CD1c-positive myeloid dendritic cell (primary cell): ENCODE measurements around the gene LGMN.
"Not testable (repeated sequence)": the region's sequence is repeated elsewhere in the genome, so short reads cannot be mapped to it uniquely, and the experiment has no call there.

Experiments
- DNase-seq: peaks from one replicate; pipeline ENCODE4 v3.0.0-alpha.2; 2016; ENCODE audit errors: extremely low spot score

LGMN gene

DNA sequence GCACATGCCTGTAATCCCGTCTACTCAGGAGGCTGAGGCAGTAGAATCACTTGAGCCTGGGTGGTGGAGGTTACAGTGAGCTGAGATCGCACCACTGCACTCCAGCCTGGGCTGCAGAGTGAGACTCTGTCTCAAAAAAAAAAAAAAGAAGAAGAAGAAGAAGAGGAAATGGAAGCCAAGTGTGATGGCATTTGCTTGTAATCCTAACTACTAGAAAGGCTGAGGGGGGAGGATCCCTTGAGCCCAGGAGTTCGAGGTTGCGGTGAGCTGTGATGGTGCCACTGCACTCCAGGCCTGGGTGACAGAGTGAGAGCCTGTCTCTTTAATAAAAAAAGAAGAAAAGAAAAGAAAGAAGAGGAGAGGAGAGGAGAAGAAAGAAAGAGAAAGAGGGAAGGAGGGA, 52.1 kb downstream of the LGMN start:
- DNase-seq = no peak

- no peak for DNase-seq
These were observed 52.9 kb downstream of the LGMN start for GRCh38 chr14:92695562-92695961.

- DNase-seq = no peak
These were observed 53.6 kb downstream of the LGMN start for GRCh38 chr14:92694807-92695206.

- DNase-seq = no peak
These were observed 54.2 kb downstream of the LGMN start for GRCh38 chr14:92693998-92694795.

- peak; percentile 34 for DNase-seq
These were observed 55.6 kb downstream of the LGMN start for GRCh38 chr14:92692822-92693226.

DNA sequence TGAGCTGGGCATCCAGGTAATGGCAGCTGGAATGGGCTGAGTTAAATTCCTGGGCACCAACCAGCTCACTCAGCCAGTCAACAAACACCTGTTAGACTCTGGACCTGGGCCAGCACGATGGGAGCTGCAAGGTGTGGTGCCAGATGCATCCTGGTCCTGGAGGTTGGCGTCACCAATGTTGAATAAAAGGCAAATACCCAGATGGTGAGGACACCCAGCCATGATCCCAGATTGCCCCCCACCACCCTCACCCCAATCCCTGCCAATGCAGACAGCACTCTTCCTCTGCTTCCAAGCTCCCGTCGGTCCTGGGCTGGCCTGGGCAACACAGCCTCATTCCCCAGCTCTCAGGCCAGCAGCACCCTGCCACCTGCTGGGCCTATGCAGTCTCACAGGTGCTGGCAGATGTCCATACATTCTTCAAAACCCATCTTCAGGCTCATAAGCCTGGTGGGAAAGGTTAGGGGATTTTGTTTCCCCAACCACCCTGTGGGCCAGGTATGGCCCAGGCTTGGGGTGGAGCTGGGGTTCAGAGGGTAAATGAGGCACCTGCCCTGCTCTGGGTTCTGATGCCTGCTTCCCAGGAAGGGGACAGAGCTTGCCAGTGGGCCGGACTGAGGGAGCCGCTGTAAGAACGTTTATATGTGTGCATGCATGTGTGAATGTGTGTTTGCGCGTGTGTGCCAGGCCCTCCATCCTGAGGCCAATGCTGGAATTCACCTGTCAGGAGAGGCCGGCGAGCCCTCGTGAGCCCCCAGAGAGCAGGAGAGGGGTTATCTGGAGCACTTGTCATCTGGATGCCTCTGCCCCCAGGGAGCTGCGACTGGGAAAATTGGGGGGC, 58.0 kb downstream of the LGMN start:
- no peak for DNase-seq

DNA sequence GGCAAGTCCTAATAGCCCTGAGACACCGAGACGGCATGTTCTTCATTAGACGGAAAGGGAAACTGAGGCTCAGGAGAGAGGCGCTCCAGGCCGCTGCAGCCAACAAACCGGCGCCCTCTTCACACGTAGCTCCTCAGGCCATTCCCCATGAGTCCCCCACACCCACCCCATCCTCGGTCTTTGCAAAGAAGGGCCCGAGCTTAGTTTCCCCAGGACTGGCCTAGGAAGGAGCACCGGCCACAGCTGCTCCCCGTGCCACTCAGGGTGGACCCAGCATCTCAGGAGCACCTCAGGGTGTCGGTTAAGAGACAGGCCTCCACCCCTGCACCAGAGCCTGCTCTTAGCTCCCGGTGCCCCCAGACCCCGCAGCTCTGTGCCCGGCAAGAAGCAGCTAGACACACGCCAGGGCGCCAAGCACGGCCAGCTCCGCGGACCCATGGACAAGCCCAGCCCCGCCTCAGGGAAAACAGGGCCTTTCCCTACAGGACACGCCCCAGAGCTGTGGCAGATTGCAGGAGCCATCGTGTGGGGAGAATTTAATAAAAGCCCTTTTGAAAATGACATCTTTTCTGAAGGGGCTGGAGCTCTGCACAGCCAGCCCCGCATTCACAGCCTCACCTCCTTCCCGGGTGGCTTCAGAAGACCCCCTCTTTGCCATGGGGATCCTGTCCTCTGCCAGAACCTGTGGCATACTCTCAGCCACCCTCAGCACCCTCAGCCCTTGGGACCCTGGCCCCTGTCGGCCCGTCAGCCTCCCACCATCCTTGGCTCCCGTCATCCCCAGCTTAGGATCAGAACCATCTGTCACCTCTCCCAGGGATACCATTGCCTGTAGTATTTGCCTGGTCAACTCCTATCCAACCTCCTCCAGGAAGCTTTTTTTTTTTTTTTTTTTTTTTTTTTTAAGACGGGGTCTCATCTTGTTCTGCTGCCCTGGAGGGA, 59.7 kb downstream of the LGMN start:
- no peak for DNase-seq

DNA sequence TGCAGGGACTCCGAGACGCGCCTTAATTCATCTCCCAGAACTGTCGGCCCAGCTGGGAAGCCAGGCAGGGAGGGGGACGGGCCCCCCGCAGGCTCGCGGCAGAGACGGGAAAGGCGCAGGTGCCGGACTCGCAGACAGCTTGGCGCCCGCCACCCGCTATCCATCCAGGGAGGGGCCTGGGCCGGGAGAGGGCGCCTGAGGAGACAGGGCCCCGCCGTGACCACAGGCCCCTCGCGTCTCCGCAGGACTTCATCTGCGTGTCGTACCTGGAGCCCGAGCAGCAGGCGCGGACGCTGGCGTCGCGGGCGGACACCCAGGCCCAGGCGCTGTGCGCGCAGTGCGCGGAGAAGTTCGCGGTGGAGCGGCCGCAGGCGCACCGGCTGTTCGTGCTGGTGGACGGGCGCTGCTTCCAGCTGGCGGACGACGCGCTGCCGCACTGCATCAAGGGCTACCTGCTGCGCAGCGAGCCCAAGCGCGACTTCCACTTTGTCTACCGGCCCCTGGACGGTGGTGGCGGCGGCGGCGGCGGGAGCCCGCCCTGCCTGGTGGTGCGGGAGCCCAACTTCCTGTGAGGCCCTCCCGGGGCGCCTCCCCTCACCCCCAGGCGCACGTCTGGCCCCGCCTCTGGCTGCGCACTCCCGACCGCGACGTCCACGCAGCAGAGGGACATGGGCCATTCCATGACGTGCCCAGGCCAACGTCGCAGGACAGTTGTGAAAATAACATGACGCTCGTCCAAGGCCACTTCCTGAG, 60.6 kb downstream of the LGMN start:
- no peak for DNase-seq

- DNase-seq = peak; percentile 65
These were observed 61.5 kb downstream of the LGMN start for GRCh38 chr14:92686900-92687427.

DNA sequence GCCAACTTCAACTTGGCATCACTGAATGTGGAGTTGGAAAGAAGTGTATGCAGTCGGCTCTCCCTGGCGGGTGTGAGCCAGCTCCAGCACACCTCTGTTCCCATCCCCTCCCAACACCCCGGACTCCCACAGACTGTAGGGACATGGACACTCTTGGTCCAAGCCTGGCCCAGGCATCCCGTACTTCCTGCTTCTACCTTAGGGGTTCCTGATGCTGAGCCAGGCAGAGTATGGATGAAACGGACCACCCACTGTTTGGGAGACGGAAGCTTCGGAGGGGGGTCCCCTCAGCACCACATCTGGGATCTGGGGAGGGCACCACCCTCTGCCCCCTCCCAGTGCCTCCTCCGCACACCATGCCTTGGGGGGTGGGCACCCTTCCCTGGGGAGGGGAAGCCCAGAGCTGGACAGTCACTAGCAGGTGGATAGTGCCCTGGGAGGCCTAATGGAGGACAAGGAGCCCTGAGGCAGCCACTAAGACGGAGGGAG, 62.0 kb downstream of the LGMN start:
- DNase-seq = no peak

DNA sequence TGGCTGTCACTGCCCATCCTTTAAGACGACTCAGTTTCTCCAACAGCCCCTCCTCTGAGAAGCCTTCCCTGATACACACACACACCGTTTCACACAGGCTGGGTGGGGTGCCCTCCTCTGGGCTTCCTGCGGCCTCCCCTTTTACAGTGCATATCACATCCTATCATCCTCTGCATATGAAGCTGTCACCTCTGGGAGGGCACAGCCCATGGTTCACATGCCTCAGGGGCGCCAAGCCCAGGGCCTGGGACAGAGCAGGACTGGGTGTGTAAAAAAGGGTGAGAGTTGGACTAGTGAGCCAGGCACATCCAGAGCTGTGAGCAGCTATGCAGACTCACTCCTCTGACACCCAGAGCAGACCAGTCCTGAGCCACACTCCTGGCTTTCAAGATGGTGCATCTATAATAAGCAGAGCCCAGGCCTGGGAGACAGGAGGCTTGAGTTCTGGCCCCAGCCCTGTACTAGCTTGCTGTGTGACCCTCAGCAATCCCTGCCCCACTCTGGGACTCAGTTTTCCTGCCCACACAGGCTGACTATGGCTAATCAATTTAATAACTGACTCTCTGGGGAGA, 62.6 kb downstream of the LGMN start:
- DNase-seq = no peak

DNA sequence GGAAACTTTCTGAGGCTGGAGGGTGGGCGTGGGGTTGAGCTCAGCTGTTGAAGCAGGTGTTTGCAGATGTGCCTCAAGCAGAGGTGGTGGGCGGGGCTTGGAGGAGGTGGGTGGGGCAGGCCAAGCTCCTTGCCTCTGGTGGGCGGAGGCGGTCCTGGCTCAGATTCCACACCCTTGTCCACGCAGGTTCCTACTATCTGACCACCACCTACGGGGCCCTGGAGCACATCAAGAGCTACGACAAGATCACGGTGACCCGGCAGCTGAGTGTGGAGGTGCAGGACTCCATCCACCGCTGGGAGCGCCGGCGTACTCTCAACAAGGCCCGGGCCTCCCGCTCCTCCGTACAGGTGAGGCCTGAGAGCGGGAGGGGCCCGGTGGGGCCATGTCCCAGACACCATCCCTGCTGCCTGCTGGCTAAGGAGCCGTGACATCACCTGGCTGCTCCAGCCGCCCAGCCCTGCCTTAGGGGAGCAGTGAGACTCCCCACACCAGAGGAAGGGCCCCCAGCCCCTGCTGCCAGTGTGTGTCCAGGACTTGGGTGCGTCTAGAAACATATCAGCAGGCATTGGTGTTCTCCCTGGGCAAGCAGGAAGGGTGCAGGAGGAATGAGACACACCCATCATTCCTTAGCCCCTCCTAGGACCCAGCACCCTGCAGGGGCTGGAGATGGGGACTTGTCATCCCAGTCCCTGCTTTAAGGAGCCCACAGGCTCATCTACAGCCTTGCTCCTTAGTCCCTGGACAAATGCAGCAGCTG, 63.4 kb downstream of the LGMN start:
- DNase-seq = no peak

DNA sequence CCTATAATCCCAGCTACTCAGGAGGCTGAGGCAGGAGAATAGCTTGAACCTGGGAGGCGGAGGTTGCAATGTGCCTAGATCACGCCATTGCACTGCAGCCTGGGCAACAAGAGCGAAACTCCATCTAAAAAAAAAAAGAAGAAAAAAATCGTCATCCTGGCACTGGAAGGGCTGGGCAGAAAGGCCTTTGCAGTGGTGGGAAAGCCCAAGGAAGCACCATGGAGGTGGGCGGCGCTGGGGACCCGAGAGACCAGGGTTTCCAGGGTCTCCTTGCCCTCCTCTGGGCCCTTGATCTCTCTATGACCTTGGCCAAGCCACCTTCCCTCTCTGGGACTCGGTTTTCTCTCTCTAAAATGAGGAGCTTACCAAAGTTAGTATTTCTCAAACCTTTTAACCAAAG, 65.4 kb downstream of the LGMN start:
- DNase-seq = no peak

DNA sequence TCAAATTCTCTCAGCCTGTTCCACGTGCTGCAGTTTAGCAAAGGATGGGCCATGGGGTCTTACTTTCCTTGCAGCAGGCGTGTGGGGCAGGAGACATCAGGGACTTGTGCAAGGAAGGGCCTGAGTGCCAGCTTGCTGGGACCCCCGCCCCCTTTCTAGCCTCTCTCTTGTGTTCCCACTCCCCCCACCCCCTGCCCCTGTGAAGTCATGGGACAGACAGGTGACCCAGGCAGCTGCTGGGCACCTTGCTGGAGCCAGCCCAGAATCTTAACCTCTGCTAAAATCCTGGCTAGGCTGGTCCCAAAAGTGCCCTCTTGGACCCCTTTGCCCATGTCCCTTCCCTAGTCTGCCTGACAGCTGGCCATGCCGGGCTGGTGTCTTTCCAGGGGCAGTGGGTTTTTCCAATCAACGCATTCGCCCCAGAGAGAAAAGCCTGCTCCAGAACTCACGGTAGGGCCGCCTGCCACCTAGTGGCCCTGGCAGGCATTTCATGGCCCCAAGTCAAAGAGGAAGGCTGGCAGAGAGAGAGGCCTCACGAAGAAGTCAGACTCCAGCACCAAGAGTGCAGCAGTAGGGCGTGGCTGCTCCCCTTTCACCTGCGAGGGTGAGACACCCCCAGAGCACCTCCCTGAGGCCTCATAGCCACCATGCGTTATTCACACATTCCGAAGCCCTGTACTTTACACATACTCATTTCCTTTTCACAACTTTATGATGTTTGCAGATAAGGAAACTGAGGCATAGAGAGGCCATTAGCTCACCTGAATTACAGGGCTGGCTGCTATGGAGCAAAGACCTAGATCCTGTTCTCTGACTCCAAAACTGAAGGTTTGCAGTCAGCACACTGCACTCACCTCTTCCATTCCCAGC, 67.4 kb downstream of the LGMN start:
- peak; percentile 87 for DNase-seq

- not testable (repeated sequence) for DNase-seq
These were observed 68.1 kb downstream of the LGMN start for GRCh38 chr14:92680330-92680729.

DNA sequence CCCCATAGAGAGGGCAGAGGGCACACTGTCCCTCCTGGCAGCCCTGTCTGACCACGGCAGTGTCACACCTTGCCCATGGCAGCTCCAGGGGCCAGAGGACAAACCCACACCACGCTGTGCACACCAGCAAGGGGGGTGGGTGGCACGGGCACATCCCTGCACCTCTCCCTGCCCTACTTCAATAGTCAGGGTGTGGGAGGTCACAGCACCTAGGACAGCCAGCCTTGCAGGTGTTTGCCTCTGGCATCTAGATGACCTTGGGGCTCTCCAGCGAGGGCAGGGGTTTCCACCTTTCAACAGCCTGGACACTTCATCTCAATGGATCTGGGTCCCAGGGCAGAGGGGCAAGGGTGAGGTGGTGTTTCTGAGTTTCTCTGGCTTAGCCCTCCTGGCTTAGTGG, 69.2 kb downstream of the LGMN start:
- no peak for DNase-seq

GRCh38 chr14:92678766-92679165, 69.7 kb downstream of the LGMN start:
- DNase-seq = no peak

DNA sequence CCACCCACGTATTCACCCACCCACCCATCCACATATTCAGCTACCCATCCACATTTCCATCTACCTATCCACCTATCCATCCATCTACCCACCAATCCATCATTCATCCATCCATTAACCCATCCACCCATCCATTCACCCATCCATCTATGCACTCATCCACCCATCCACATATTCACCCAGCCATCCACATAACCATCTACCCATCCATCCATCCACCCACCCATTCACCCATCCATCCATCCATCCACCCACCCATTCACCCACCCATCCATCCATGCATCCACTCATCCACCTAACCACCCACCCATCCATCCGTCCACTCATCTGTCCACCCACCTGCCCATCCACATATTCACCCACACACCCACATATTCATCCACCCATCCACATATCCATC, 70.5 kb downstream of the LGMN start:
- no peak for DNase-seq
